HCT116 (cell line): ENCODE results near the gene DLST. TPM values are rescaled to one million over a fixed set of nuclear protein-coding genes. Genes with fewer than 3 reads are reported as not detected.

Experiments
- ATAC-seq: fragments of 200-7000 bp; cut with Tn5 transposase; 2 replicates; pipeline ENCODE4 v1.9.1; 2020; ENCODE audit warnings: mild to moderate bottlenecking, moderate library complexity
- BruUV-seq: library from RNA; stranded (reverse); fragments of 400-500 nt; replicated peaks from 2 replicates; lab custom pipeline; 2021; lab: Mats Ljungman, UMichigan
- CTCF ChIA-PET: fragments of 300-600 bp; sonication (Branson Sonifier 250); formaldehyde crosslinking; loops from one replicate; lab custom pipeline; 2021; ENCODE audit warnings: antibody characterized with exemption; lab: Charles Lee
- POLR2A ChIA-PET: fragments of 300-600, 350-600 bp; sonication (Branson Sonifier 250); formaldehyde crosslinking; loops from one replicate; lab custom pipeline; 2021; ENCODE audit warnings: antibody characterized with exemption; lab: Charles Lee
- RAD21 ChIA-PET, 2 experiments: fragments of 300-600 bp; sonication (Branson Sonifier 250); formaldehyde crosslinking; loops; one replicate each; lab custom pipeline; 2023; ENCODE audit warnings: low total read pairs in 2 of 2; ENCODE audit not compliant: uncharacterized antibody in 2 of 2, unreplicated experiment in 2 of 2, low non-redundant PET in 1 of 2; lab: Charles Lee
- DNase-seq: peaks from one replicate; pipeline ENCODE4 v3.0.0-alpha.2; 2010; ENCODE audit warnings: low read depth, low spot score
- H2AFZ ChIP-seq: fragments of 200-600 bp; shearing (Covaris generic), sonication (generic); 2 replicates; pipeline ENCODE4 v1.6.1; 2017; ENCODE audit warnings: low read depth, mixed run types, mixed read lengths, antibody characterized with exemption, low read length; ENCODE audit not compliant: poor library complexity, severe bottlenecking
- H3K27ac ChIP-seq: 2 replicates; pipeline ENCODE4 v1.5.1; 2012; ENCODE audit warnings: low read depth, low read length
- H3K27me3 ChIP-seq: fragments of 200-600 bp; sonication (generic); 2 replicates; pipeline ENCODE4 v1.6.1; 2016; ENCODE audit warnings: mixed run types, low read length, mixed read lengths; ENCODE audit not compliant: insufficient read depth
- H3K36me3 ChIP-seq, 2 experiments: fragments of 200-500 bp in 1 of 2; fragments of 200-600 bp in 1 of 2; sonication (Bioruptor generic) in 1 of 2; sonication (generic) in 1 of 2; 2 replicates each; pipeline versions ENCODE4 v1.5.1 to v1.6.1; 2014 to 2016; ENCODE audit warnings: low read length in 2 of 2, inconsistent platforms in 1 of 2, mixed read lengths in 1 of 2, mixed run types in 1 of 2; ENCODE audit not compliant: insufficient read depth in 2 of 2, control insufficient read depth in 1 of 2
- H3K4me1 ChIP-seq, 2 experiments: fragments of 200-600 bp in 1 of 2; sonication (generic) in 1 of 2; 2 replicates each; pipeline versions ENCODE4 v1.5.1 to v1.6.1; 2012 to 2017; ENCODE audit warnings: low read length in 2 of 2, inconsistent platforms in 1 of 2, mild to moderate bottlenecking in 1 of 2, mixed read lengths in 1 of 2, mixed run types in 1 of 2, moderate library complexity in 1 of 2; ENCODE audit not compliant: insufficient read depth in 2 of 2, control insufficient read depth in 1 of 2
- H3K4me2 ChIP-seq: fragments of 200-600 bp; sonication (generic); 2 replicates; pipeline ENCODE4 v1.6.1; 2017; ENCODE audit warnings: mixed run types, low read length, mixed read lengths
- H3K4me3 ChIP-seq, 2 experiments: fragments of 200-600 bp in 1 of 2; sonication (generic) in 1 of 2; replicated peaks in 1 of 2; 2 replicates each; pipeline ENCODE4 v1.5.1; 2011 to 2016; ENCODE audit warnings: low read length in 2 of 2, control low read depth in 1 of 2, low read depth in 1 of 2, mild to moderate bottlenecking in 1 of 2, mixed read lengths in 1 of 2, mixed run types in 1 of 2
- H3K79me2 ChIP-seq: fragments of 200-600 bp; sonication (generic); 2 replicates; pipeline ENCODE4 v1.6.1; 2017; ENCODE audit warnings: mild to moderate bottlenecking, mixed run types, low read length, moderate library complexity, mixed read lengths; ENCODE audit not compliant: insufficient read depth
- H3K9ac ChIP-seq: fragments of 200-600 bp; sonication (generic); 2 replicates; pipeline ENCODE4 v1.6.1; 2016; ENCODE audit warnings: low read length, mixed read lengths
- H3K9me2 ChIP-seq: fragments of 200-600 bp; sonication (generic), shearing (Covaris generic); 2 replicates; pipeline ENCODE4 v1.6.1; 2017; ENCODE audit warnings: mixed run types, mild to moderate bottlenecking, moderate library complexity; ENCODE audit not compliant: insufficient read depth
- H3K9me3 ChIP-seq, 2 experiments: fragments of 200-500 bp in 1 of 2; fragments of 200-600 bp in 1 of 2; sonication (Bioruptor generic) in 1 of 2; sonication (generic) in 1 of 2; 2 replicates each; pipeline ENCODE4 v1.6.1; 2014 to 2017; ENCODE audit warnings: low read length in 2 of 2, mixed read lengths in 2 of 2, inconsistent platforms in 1 of 2, low read depth in 1 of 2, mild to moderate bottlenecking in 1 of 2, mixed run types in 1 of 2, moderate library complexity in 1 of 2; ENCODE audit not compliant: control insufficient read depth in 1 of 2, insufficient read depth in 1 of 2
- H4K20me1 ChIP-seq: fragments of 200-600 bp; sonication (generic), shearing (Covaris generic); 2 replicates; pipeline ENCODE4 v1.6.1; 2017; ENCODE audit warnings: mixed run types, mild to moderate bottlenecking, moderate library complexity; ENCODE audit not compliant: insufficient read depth
- CBX3 ChIP-seq: IDR thresholded peaks from 2 replicates; pipeline ENCODE4 v1.6.1; 2012; ENCODE audit warnings: low read depth
- EZH2 ChIP-seq: fragments of 200-600 bp; sonication (generic); IDR thresholded peaks from 2 replicates; pipeline ENCODE4 v1.6.1; 2017; ENCODE audit warnings: antibody characterized with exemption, mixed run types
- EZH2phosphoT487 ChIP-seq: fragments of 200-600 bp; IDR thresholded peaks from 2 replicates; pipeline ENCODE4 v1.6.1; 2018; ENCODE audit warnings: antibody characterized with exemption, borderline replicate concordance
- FOSL1 ChIP-seq: IDR thresholded peaks from 2 replicates; pipeline ENCODE4 v1.6.1; 2012; ENCODE audit warnings: low read depth
- JUND ChIP-seq: IDR thresholded peaks from 2 replicates; pipeline ENCODE4 v1.6.1; 2012
- POLR2A ChIP-seq: IDR thresholded peaks from 2 replicates; pipeline ENCODE4 v1.7.0; 2011; ENCODE audit warnings: borderline replicate concordance; ENCODE audit not compliant: insufficient read depth, insufficient read length; ENCODE audit errors: extremely low read depth
- RAD21 ChIP-seq: IDR thresholded peaks from 2 replicates; pipeline ENCODE4 v1.6.1; 2012; ENCODE audit warnings: low read depth, mild to moderate bottlenecking
- SP1 ChIP-seq: IDR thresholded peaks from 2 replicates; pipeline ENCODE4 v1.6.1; 2012; ENCODE audit warnings: low read depth
- SRF ChIP-seq: IDR thresholded peaks from 2 replicates; pipeline ENCODE4 v1.6.1; 2012; ENCODE audit warnings: low read depth
- ZBTB33 ChIP-seq: IDR thresholded peaks from 2 replicates; pipeline ENCODE4 v1.6.1; 2011; ENCODE audit warnings: mild to moderate bottlenecking, low read length, moderate library complexity; ENCODE audit not compliant: insufficient replicate concordance; ENCODE audit errors: extremely low read depth
- intact Hi-C: fragments of 100-400 bp; cut with micrococcal nuclease; formaldehyde crosslinking; loops from 2 replicates; pipeline ENCODE4 v1.10.0; 2022
- total RNA-seq: library from RNA; stranded (reverse); gene quantifications from one replicate; pipeline ENCODE4 v1.2.1, GENCODE V29; 2021; ENCODE audit not compliant: unreplicated experiment
- TF ChIP-seq, protein P1 (sequence below): IDR thresholded peaks from 2 replicates; pipeline ENCODE4 v1.6.1; 2012

The DLST gene
- total RNA-seq, 1 experiment from 2014 or later = 101 TPM

- ATAC-seq (no peak), DNase-seq (no peak)
- ChIA-PET RAD21 (interaction anchor here in 1 of 2 experiments (2.3 kb wide), 1 partner anchor 46 kb away, joined by 13 read pairs; no protein-coding TSS in a partner anchor), POLR2A (interaction anchor here (0.5 kb wide), 1 partner anchor 15 kb away, joined by 4 read pairs; the partner anchor contains the start of gene RPS6KL1), CTCF (interaction anchor here (1.4 to 5.5 kb wide), 2 partner anchors 14 to 47 kb away, joined by 4 to 94 read pairs; no protein-coding TSS in a partner anchor)
- Histone ChIP-seq H3K9ac (no peak overlapping the region), H3K9me3 (no peaks in the 10 kb centered on the region), H3K79me2 (no peaks in the 10 kb centered on the region), H3K4me1 (peaks cover 12 to 24% of the 10 kb centered on the region in 2 experiments; a peak in 3 of 4 replicates), H3K4me3 (no peak overlapping the region), H3K27me3 (no peaks in the 10 kb centered on the region), H2AFZ (no peak overlapping the region), H3K27ac (no peak overlapping the region), H4K20me1 (no peaks in the 10 kb centered on the region), H3K4me2 (no peak overlapping the region), H3K36me3 (peaks cover 3 to 9% of the 10 kb centered on the region in 2 experiments; a peak in 3 of 4 replicates), H3K9me2 (no peaks in the 10 kb centered on the region)
- no TSS peak for BruUV-seq
- intact Hi-C loops = no loop called here
- no peak for TF ChIP-seq POLR2A
- no peak for TF ChIP-seq JUND
- TF ChIP-seq SRF = no peak
- TF ChIP-seq ZBTB33 = no peak
- TF ChIP-seq EZH2 = no peak
- TF ChIP-seq CBX3 = no peak
- TF ChIP-seq, protein P1, sequence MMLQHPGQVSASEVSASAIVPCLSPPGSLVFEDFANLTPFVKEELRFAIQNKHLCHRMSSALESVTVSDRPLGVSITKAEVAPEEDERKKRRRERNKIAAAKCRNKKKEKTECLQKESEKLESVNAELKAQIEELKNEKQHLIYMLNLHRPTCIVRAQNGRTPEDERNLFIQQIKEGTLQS = no peak
- TF ChIP-seq RAD21 = no peak
- TF ChIP-seq EZH2phosphoT487 = no peak
- TF ChIP-seq SP1 = no peak
- TF ChIP-seq FOSL1 = no peak
Observed at GRCh38 chr14:74907744-74908143, 26.0 kb downstream of the DLST start.
